HFFc6 (cell line): ENCODE results near the gene ADGRF3. TPM values are rescaled to one million over a fixed set of nuclear protein-coding genes. Genes with fewer than 3 reads are reported as not detected.
"Not testable (repeated sequence)": the region's sequence is repeated elsewhere in the genome, so short reads cannot be mapped to it uniquely, and the experiment has no call there.

Experiments
- DNase-seq: peaks from one replicate; pipeline ENCODE4 v3.0.0-alpha.2; 2018
- H3K27ac Mint-ChIP-seq: 2 replicates; pipeline ENCODE4 v1.8.0; 2020; ENCODE audit warnings: mild to moderate bottlenecking, mixed read lengths
- H3K27me3 Mint-ChIP-seq: 2 replicates; pipeline ENCODE4 v1.8.0; 2021; ENCODE audit warnings: mild to moderate bottlenecking, moderate library complexity, mixed read lengths; ENCODE audit not compliant: insufficient read depth
- H3K36me3 Mint-ChIP-seq: 2 replicates; pipeline ENCODE4 v1.8.0; 2021; ENCODE audit warnings: low read depth, mixed read lengths
- H3K4me1 Mint-ChIP-seq: 2 replicates; pipeline ENCODE4 v1.8.0; 2020; ENCODE audit warnings: low read depth, mixed read lengths
- H3K4me3 Mint-ChIP-seq: 2 replicates; pipeline ENCODE4 v1.8.0; 2020; ENCODE audit warnings: mild to moderate bottlenecking, moderate library complexity, mixed read lengths
- H3K9me3 Mint-ChIP-seq: 2 replicates; pipeline ENCODE4 v1.8.0; 2020; ENCODE audit warnings: mild to moderate bottlenecking, mixed read lengths
- CTCF ChIP-seq: fragments of 200-600 bp; sonication (generic); IDR thresholded peaks from 2 replicates; pipeline ENCODE4 v1.5.0; 2021; ENCODE audit warnings: antibody characterized with exemption, mild to moderate bottlenecking
- total RNA-seq, 6 experiments: library from RNA; stranded (reverse); fragmentation: NEBNext Ultra II Directional; extraction: Animal tissue kit (Norgen Biotek cat#: 25700); gene quantifications; 2 replicates in 1 of 6; 3 replicates in 5 of 6; pipeline ENCODE4 v1.2.3, GENCODE V29; 2021

The ADGRF3 gene
- total RNA-seq, 6 experiments from 2014 or later: 0.07 to 0.56 (median 0.19) TPM

DNA sequence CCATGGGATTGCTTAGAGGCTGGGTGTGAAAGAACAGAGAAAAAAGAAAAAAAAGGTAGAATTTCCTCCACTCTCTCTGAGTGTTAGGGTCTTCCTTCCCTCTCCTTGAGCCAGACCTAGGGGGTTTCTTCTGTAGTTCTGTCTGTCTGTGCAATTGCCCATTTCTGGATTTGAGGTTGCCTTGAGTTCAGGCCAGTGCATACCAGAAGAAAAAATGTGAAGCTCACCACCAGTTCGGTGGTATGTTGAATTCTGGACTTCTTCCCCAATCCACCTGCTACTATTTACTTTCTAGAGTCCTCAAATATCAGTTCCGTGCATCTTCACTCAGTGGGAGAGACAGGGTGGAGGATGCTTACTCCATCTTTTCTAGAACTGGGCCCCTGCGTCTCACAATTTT lies 16.0 kb downstream of the ADGRF3 start:
- no peak overlapping the region for H3K27ac Mint-ChIP-seq
- no peak for DNase-seq
- no peaks in the 10 kb centered on the region for H3K36me3 Mint-ChIP-seq
- H3K27me3 Mint-ChIP-seq: peaks cover 1% of the 10 kb centered on the region
- no peak overlapping the region for H3K4me3 Mint-ChIP-seq
- H3K4me1 Mint-ChIP-seq: peaks cover 27% of the 10 kb centered on the region
- no peaks in the 10 kb centered on the region for H3K9me3 Mint-ChIP-seq
- no peak for TF ChIP-seq CTCF

GRCh38 chr2:26330114-26330549 lies 16.5 kb downstream of the ADGRF3 start:
- H3K36me3 Mint-ChIP-seq: no peaks in the 10 kb centered on the region
- peak; percentile 83 for DNase-seq
- TF ChIP-seq CTCF: peak; percentile 93
- no peak overlapping the region for H3K27ac Mint-ChIP-seq
- peak overlapping the region; percentile 15; the same call in 1 of the 2 replicates for H3K4me3 Mint-ChIP-seq
- H3K27me3 Mint-ChIP-seq: peaks cover 1% of the 10 kb centered on the region
- H3K9me3 Mint-ChIP-seq: no peaks in the 10 kb centered on the region
- peaks cover 32% of the 10 kb centered on the region for H3K4me1 Mint-ChIP-seq

- H3K9me3 Mint-ChIP-seq: not testable (repeated sequence)
Measured at GRCh38 chr2:26329083-26329482, 17.5 kb downstream of the ADGRF3 start.

GRCh38 chr2:26327291-26328272 lies 19.0 kb downstream of the ADGRF3 start:
- Mint-ChIP-seq H3K4me3 (no peak overlapping the region), H3K9me3 (no peaks in the 10 kb centered on the region), H3K27ac (no peak overlapping the region), H3K36me3 (no peaks in the 10 kb centered on the region), H3K4me1 (peaks cover 32% of the 10 kb centered on the region), H3K27me3 (peaks cover 9% of the 10 kb centered on the region)
- peak; percentile 5 for DNase-seq
- TF ChIP-seq CTCF: no peak

More at GRCh38 chr2:26329083-26329482, 17.5 kb downstream of the ADGRF3 start:
- not testable (repeated sequence) for H3K4me3 Mint-ChIP-seq, DNase-seq, H3K27ac Mint-ChIP-seq, H3K27me3 Mint-ChIP-seq, H3K36me3 Mint-ChIP-seq
- H3K4me1 Mint-ChIP-seq: peaks cover 32% of the 10 kb centered on the region

DNA sequence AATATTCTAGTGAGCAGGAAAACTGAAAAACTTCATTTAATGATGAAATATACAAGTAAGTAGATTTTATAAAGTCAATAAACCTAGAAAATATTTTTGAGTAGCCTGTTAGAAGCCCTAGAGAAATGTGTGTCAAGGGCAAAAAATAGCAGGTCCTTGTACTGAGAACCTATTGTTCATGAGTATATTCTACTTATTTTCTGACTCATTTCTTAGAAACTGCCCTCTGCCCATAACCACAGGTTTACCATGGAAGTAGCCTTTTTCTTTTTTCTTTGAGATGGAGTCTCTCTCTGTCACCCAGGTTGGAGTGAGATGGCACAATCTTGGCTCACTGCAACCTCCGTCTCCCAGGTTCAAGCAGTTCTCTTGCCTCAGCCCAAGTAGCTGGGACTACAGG lies 20.1 kb downstream of the ADGRF3 start:
- peaks cover 32% of the 10 kb centered on the region for H3K4me1 Mint-ChIP-seq
- H3K27ac Mint-ChIP-seq: no peak overlapping the region
- no peak for TF ChIP-seq CTCF
- H3K4me3 Mint-ChIP-seq: no peak overlapping the region
- H3K36me3 Mint-ChIP-seq: no peaks in the 10 kb centered on the region
- no peak for DNase-seq
- peaks cover 11% of the 10 kb centered on the region for H3K27me3 Mint-ChIP-seq
- no peaks in the 10 kb centered on the region for H3K9me3 Mint-ChIP-seq

DNA sequence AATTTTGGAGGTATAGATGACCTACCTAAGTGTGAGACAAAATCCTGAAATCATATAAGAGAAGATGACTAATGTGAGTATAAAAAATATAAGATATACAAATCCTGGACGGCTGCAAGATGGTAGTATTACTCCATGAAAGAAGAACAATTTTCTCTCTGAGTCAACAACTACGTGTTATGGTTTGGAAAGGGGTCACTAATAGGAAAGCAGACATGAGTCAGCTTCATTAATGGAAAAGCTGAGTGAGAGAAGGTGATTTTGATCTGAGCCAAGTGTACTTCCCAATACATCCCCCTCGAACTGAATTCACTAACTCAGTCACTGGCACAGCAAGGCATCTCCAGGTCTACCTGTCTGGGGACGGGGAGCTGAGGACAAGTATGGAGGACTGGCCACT lies 20.7 kb downstream of the ADGRF3 start:
- Mint-ChIP-seq H3K36me3 (no peaks in the 10 kb centered on the region), H3K4me1 (peaks cover 29% of the 10 kb centered on the region), H3K9me3 (no peaks in the 10 kb centered on the region), H3K27me3 (peaks cover 12% of the 10 kb centered on the region), H3K4me3 (no peak overlapping the region), H3K27ac (no peak overlapping the region)
- TF ChIP-seq CTCF: no peak
- peak; percentile 55 for DNase-seq
